Kidney glomerular epithelial cell (primary cell): Measurements from ENCODE around the gene DFFB.

Source experiments
- DNase-seq: peaks from one replicate; lab custom pipeline; 2025; lab: John Stamatoyannopoulos, UW

Gene DFFB

DNA sequence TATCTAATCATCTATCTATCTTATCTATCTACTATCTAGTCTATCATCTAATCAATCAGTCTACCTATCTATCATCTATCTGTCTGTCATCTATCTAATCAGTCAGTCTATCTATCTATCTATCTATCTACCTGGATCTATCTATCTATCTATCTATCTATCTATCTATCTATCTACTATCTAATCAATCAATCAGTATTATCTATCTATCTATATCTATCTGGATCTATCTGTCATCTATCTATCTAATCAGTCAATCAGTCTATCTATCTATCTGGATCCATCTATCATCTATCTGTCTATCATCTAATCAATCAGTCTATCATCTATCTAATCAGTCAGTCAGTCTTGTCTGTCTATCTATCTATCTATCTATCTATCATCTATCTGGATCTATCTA is 69.7 kb downstream of the DFFB start:
- no peak for DNase-seq

DNA sequence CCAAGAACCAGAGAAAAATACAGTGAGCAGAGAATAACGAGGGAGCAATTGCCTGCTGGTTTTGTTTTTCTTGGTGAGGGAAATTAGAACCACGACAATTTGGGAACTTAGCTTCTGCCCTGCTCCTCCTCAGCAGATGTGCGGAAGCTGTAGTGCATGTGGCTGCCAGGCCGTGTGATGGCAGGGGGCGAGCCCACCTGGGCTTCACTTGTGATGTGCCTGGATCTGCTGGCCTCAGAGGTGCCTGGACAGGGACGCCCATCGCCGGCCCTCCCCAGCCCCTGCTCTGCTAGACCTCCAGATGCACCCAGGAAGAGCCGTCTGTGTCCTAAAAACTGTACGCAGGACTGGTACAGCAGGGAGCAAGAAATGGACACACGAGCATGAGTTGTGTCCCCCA is 71.3 kb downstream of the DFFB start:
- DNase-seq, result no peak

DNA sequence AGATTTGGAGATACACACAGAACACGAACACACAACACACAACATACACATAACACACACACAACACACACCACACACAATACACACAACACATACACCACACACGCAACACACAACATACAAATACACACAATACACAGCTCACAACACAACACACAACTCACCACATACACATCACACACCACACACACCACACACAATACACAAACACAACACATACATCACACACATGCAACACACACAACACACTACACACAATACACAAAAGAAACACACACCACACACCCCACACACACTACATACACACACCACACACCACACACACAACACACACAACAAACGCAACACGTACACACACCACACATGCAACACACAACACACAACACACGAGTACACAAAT is 71.8 kb downstream of the DFFB start:
- no peak for DNase-seq

- no peak for DNase-seq
Measured at GRCh38 chr1:3930301-3931006, 73.2 kb downstream of the DFFB start.

DNA sequence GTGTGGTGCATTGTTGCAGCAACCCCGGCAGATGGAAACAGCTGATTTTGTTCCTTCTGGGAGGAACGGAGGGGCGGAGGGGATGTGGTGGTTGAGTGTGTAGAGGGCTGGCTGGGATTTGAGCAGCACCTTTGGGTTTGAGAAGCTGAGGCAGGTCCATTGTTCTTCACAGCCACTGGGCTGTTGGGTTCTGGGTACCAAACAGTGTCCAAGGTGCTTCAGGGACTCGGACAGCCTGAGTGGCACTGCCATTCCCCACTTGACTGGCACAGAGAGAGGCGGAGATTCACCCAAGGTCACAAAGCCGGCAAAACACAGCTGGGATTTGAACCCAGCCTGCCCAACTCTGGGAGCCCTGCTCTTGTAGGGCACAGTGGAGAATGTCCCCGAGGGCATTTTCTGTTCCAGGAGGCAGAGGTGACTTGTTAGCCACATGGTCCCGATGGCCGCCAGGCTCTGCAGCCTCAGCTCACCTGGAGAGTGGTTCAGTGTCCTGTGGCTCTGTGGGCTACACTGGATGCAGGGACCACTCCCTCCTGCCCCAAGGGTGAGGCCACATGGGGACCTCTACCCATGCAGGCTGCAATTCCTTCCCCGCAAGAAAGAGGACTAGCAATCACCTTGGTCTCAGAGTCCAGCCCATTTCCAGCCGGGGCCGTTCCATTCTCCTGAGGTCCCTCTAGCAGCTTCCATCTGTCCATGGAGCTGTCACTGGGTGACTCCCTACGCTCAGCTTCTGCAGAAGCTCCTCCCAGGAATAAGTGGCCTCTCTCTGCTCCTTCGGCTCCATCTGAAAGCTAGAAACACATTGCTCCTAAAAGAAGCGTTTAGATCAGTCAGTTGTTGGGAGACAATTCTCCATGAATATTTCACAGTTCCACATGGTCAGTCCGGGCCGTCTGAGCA is 74.0 kb downstream of the DFFB start:
- DNase-seq, result no peak

DNA sequence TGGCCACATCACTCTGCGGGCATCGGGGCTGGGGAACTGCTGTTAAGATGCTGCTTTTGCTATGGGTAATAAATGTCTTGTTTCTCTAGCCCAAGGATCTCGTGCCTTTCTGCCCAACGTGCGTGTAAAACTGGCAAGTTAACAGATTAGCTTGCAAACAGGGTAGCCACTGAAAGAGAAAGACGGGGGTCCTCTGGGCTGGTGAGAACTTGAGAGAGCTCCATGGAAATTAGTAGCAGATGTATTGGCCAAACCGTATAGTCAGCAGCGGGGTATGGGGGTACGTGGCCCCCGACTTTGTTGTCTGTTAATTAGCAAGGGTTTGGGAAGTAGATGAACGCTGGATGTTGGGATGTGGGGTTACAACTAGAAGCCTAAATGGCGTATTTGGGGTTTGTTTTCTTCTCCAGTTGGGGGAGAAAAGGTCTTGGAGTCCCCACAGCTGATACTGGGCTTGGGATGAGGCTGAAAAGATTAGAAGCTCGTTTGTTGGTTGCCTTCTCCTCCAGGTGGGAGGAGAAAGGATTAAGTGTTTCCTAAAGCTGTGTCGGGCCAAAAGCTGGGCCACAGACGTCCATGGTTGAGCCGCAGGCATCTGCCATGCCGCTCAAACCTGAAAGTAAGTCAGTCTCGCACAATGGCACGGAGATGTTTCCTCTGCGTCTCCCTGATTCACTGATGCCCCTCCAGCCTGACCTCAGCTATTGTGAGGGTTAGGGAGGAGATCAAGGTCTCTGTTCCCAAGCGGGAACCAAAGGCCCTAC is 75.1 kb downstream of the DFFB start:
- DNase-seq, result no peak
